T-helper 9 cell (primary cell): ENCODE data around the gene ACAT2.
"Not testable (repeated sequence)": the region's sequence is repeated elsewhere in the genome, so short reads cannot be mapped to it uniquely, and the experiment has no call there.

ENCODE experiments used
- DNase-seq: peaks from one replicate; pipeline ENCODE4 v3.0.0-alpha.2; 2020
- total RNA-seq, 2 donors: gene quantifications; one replicate each; lab custom pipeline; 2026; lab: John Stamatoyannopoulos, UW

The ACAT2 gene
- total RNA-seq, result 32.1 to 62.4 reads per million in 2 donors

DNA sequence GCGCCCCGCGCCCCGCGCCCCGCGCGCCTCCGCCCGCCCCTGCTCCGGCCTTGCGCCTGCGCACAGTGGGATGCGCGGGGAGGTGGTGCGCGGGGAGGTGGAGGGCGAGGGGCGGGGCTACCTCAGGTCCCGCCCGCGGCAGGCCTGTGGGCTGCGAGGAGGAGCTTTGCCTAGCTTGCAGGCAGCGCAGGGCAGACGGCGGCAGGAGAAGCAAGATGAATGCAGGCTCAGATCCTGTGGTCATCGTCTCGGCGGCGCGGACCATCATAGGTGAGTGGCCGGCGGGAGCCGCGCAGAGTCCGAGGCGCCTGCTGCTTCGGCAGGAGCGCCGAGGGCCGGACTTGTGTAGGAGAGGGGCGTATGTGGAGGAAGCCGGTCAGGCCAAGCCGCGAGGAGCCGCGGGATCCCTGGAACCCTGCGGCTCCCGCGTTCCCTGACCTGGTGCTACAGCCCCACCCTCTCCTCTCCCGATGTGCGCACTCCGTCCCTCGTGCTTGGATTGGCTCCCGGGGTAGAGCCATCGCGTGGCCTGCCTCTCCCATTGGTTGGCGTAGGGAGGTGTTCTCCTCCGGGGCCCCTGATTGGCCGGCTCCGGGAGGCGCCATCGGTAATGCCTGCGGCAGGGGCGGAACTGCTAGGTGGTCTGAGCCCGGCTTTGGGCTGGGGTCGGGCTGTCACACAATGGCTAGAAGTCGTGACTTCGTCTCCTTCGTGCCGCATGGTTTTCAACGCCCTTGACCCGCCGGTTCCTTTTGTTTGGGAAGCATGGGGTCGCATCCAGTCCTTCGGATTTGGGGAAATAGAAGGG is at the start of gene ACAT2:
Gene ACAT2, plus strand, starts transcription at position 173 of the 808 bp plus-strand sequence. Its CDS starts 43 bp downstream, at position 216.
- DNase-seq, result peak; percentile 84

DNA sequence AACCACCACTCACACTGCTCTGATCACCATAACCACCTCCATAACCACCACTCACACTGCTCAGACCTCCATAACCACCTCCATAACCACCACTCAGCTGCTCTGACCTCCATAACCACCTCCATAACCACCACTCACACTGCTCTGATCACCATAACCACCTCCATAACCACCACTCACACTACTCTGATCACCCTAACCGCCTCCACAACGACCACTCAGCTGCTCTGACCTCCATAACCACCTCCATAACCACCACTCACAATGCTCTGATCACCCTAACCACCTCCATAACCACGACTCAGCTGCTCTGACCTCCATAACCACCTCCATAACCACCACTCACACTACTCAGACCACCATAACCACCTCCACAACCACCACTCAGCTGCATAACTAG is 49.5 kb upstream of the ACAT2 start:
- DNase-seq, result not testable (repeated sequence)

DNA sequence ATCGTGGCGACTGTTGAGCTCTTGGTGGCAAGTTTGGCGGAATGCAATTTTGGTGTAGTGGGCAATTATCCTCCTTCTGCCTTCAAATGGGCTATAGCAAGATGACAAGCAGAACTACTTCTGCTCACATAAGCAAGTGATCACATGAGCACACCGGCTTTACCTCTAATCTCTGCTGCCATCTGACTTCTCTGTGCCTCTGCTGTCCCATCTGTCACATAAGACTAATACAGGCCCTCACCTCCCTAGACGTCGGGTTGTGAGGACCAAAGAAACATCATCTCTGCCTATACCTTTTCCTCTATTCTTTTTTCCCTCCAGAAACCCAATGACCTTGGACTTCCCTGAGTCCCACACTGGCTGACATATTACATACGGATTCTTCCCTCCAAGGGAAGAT is 47.9 kb upstream of the ACAT2 start:
- DNase-seq, result no peak

DNA sequence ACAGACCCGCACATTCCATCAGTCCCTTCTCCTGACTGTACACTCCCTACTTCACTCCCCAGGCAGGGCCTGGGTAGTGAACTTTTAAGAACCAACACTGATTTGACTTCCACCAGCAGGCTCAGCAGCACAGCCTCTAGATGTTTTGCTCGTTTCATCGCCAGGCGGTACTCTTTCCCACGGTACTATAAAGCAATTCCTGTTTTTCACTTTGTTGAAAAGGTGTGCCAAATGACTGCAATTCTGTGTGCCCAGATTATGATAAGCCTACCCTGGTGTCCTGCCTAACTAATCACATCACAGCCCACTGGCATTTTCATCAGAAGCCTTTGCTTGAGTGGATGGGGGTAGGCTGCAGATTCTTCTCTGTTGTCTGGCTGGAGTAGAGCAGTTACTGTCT is 47.4 kb upstream of the ACAT2 start:
- DNase-seq, result no peak

DNA sequence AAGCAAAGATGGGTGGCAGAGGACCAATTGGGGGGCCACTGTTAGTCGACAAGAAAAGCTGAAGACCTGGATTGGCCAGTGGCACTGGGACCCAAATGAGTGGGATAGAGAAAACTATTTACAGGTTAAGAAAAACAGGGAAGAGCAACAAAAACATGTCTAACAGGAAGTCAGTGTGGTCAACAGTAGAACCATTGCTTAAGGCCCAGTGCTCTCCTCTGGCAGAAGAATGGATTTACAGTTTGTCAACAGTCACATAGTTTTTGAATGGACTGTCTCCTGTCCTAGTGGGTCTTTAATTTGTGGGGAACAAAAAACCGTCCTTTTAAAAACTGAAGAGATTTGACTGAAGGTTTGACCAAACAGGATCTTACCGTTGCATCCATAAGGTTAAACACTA is 46.7 kb upstream of the ACAT2 start:
- no peak for DNase-seq

DNA sequence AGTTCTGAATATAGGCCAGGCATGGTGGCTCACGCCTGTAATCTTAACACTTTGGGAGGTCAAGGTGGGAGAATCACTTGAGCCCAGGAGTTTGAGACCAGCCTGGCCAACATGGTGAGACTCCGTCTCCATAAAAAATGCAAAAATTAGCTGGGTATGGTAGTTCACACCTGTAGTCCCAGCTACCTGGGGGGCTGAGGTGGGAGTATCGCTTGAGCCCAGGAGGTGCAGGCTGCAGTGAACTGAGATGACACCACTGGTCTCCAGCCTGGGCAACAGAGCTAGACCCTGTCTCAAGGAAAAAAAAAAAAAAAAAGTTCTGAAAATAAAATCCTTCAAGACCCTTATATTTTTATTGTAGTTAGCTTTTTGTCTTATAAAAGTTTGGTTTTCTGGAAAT is 46.2 kb upstream of the ACAT2 start:
- DNase-seq, result no peak

DNA sequence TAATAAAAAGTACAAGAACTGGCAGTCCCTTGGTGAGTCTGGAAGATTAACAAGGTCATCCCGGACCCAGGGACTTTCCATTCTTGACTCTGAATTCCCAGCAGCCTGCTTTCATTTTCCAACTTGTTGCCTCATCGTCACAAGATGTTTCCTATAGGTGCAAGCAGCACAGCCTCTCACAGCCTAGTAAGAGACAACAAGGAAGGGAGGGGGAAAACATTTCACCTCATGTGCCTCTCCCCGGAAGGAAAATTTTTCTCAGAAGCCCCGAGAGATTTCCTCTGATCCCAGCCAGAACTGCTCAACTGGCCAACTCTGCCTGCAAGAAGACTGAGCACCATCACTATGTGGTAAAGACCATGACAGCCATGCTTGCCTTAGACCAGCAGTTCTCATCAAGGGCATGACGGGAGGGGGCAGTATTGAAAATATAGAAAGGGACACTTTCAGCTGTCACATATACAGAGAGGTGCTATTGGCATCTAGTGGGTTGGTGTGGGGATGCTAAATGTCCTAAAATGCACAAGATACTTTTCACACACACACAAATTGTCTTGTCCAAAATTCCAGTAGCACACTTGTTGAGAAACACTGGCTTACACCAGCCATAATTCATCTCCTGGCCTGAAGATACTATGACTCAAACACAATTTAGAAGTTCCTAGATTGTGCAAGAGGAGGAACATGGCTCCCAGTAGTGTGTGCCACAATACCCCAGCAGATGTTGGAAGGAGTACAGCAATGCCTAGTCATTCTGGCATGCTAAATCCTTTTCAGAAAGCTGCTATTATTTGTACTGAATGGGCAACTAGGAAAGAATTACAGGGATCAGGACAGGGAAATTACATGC is 45.4 kb upstream of the ACAT2 start:
- DNase-seq, result no peak

DNA sequence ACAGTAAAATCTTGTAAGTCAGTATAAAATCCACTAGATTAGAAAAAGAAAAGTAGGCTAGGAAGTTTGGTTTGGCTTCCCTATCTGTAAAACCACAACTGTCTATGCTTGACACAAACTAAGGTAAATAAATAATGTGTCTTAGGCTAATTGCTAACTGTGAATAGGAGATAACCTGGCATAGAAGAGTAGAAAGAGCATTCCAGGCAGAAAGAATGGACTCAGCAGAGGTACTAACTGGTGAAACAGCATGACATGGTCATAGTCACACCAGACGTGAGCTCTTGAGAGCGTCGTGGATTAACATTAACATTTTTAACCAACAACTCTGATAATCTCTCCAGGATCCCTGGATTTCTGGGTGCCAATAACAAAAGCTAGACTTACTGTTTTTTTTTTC is 43.2 kb upstream of the ACAT2 start:
- no peak for DNase-seq

DNA sequence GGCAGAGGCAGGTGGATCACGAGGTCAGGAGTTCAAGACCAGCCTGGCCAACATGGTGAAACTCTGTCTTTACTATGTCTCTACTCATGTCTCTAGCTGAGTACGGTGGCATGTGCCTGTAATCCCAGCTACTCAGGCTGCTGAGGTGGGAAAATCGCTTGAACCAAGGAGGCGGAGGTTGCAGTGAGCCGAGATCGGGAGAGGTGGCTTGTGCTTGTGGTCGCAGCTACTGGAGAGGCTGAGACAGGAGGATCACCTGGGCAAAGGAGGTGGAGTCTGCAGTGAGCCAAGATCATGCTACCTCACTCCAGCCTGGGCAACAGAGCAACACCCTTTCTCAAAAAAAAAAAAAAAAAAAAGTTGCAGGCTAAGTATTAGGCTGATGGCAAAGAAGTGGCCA is 42.6 kb upstream of the ACAT2 start:
- DNase-seq, result no peak

DNA sequence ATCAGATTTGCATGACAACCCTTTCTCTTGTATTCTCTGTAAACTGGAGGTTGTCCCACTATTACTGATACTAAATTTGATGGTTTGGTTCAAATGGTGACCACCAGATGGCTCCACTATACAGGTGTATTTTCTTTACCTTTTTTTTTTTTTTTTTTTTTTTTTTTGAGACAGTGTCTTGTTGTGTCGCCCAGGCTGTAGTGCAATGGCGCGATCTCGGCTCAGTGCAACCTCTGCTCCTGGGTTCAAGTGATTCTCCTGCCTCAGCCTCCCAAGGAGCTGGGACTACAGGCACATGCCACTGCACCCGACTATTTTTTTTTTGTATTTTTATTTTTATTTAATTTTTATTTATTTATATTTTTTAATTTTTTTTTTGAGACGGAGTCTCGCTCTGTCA is 41.1 kb upstream of the ACAT2 start:
- DNase-seq, result peak; percentile 21

DNA sequence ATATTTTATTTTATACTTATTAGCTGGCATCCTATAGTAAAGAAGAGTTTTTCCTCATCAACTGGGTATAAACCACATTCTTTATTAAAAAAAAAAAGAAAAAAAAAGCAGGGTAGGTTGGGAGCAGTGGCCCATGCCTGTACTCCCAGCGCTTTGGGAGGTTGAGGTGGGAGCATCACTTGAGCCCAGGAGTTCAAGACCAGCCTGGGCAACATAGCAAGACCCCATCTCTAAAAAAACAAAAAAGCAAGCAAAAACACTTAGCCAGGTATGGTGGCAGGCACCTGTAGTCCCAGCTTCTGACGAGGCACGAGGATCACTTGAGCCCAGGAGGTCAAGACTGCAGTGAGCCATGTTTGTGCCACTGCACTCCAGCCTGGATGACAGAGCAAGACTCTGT is 39.9 kb upstream of the ACAT2 start:
- not testable (repeated sequence) for DNase-seq

DNA sequence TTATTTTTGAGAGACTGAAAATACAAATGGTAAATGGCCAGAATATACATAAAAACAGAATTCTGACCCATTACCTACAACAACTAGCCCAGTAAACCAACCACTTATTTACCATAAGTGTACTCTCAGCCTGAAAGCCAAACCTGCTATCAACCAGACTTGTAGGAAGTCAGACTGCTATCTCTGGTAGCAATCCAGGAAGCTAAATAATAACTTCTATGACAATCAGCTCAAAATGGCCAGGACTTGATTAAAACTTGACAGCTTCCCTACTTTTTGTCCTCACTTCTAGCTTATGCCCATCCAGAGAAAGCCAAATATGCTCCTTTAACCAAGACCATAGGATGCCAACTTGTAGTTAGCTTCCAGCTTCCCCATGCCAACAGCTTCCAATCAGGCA is 39.2 kb upstream of the ACAT2 start:
- no peak for DNase-seq

DNA sequence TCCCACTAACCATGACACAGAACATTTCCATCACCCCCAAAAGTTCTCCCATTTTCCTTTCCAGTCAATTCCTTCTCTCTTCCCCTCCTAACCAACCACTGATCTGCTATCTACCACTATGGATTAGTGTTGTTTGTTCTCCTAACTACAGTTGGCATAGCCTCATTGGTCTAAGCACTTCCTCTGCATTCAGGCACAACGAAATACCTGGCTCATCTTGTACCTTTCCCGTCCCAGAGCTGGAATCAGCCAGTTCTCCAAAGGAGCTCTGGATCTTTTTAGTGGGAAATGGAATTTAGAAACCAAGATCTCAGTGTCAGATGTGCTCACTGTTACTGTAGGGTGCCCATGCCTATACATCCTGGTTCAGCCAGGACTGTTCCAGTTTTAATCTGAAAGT is 38.6 kb upstream of the ACAT2 start:
- DNase-seq, result no peak

DNA sequence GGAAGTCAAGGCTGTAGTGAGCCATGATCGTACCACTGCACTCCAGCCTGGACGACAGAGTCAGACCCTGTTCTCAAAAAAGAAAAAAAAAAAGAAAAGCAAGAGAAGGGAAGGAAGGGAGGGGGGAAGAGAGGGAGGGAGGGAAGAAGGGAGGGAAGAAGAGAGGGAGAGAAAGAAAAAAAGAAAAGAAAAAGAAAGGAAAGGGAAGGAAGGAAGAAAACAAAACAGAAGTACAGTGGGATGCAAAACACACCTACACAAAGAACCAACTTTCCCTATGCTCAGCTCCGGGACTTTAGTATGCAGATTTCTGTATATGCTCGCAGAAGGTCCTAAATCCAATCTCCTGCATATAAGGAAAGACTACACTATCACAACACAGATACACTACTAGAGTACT is 37.1 kb upstream of the ACAT2 start:
- DNase-seq, result no peak

DNA sequence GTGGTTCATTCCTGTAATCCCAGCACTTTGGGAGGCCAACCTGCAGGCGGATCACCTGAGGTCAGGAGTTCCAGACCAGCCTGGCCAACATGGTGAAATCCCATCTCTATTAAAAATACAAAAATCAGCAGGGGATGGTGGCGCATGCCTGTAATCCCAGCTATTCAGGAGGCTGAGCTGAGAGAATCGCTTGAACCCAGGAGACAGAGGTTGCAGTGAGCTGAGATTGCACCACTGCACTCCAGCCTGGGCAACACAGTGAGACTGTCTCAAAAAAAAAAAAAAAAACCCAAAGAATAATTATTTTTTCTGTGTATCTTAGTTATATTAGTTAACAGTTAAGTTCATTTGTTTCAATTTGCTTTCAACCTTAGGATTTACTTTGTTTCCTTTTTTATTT is 36.6 kb upstream of the ACAT2 start:
- not testable (repeated sequence) for DNase-seq

DNA sequence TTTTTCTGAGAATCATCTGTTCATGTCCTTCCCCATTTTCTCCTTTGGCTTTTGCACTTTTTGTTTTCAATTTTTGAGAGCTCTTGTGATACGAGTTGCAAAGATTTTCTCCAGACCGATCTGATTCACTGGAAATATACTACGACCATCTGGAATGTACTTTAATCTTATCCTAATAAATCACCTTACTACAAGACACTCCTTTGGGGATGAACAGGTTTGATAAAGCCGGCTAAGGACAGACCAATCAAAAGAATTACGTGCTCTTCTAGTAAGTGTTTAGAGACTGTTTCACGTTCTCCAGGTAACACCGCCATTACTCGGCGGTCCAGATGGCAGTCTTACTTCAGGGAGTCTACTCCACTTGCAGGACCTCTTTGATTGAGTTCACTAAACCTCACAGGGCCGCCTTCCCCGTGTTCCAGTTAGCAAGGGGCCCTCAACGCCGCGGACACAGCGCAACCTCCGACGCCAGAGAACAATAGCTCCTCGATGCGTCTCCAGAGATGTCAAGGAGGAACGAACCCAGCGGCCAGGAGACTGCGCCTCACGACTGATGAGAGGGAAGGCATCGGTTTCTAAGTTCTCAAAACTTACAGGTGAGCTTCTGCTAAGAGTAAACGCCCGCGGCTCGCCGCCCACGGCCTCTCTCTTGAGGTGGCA is 35.5 kb upstream of the ACAT2 start:
- no peak for DNase-seq

DNA sequence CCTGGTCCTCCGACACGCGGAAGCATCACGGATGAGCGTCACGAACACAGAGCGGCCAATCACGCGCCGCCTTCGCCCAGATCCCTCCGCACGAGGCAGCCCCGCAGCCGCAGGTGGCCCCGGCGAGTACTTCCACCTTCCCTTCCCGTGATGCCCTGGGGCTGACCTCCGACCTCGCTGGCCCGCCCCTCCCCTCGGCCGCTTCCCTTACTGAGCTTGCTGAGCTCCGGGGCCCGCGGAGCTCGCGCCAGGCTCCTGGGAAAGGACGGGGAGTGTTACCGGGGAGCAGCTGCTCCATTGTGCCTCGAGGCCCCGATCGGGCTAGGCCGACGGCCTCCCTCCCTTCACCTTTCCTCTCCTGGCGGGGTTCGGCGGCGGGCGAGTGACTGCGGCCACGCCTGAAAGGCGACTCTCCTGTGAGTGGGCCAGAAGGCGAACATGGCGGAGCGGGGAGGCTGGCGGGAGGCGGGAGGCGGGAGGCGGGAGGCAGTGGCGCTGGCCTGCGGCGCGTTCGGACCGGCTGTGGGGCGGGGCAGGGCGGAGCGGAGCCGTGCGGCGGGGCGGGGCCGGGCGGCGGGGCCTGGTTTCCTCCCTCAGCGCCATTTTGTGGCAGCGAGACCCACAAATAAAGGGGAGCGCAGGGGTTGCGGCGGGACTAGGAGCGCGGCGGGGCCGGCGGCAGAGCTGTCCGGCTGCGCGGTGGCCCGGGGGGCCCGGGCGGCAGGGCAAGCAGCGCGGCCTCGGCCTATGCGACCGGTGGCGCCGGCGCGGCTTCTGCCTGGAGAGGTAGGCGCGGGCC is 34.7 kb upstream of the ACAT2 start, which contains the start of gene WTAP:
Gene WTAP, plus strand, starts transcription at position 589 of the 799 bp plus-strand sequence. CDS start 8,760 bp downstream, outside the sequence.
- DNase-seq, result peak; percentile 95

DNA sequence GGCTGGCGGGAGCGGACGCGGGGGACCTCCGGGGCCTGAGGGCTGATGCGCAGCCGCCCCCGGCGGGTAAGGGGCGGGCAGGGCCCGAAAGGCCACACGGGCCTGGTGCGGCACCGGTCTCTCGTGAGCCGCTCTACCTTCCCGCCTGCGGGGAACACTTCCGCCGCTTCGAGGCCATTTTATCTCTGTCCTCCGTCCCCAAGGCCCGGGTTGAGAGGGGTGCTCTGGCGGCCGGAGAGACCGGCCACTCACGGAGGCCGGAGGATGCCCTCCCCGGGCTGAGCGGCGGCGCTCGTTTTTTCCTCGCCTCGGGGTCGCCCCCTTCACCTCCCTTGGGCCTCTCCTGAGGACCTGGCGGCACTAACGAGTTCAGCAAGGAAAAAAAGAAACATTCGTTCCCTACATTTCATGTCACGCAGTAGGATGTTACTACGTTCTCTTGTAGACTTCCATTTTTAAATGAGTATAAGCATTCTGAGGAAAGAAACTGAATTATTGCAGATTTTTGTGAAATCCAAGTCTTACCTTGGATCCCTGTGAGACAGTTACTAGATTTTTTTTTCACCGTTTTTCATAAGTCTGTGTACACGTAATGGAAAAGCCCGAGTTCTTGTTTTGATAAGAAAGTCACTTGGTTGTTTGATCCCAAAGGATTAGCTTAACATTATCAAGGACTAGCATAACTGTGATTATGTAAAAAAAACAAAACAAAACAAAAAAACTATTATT is 34.0 kb upstream of the ACAT2 start:
- no peak for DNase-seq

DNA sequence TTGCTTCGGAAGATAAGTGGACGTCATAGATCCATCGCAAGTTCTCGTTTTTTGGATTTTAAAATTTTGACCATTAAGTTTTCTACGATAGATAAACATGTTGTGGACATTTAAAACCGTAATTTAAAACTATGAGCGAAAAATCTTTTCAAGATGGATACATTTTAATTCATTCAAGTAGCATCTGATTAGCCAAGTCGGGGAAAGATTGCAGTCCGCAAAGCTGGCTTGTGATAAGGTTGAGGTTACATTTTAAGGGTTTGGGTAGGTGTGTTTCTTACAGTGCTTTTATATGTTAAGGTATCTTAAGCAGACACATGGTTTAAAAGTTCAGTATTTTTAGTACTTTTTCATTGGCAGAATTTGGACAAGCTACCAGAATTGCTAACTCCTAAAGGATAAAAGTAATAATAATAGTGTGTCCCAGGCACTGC is 33.3 kb upstream of the ACAT2 start:
- no peak for DNase-seq

DNA sequence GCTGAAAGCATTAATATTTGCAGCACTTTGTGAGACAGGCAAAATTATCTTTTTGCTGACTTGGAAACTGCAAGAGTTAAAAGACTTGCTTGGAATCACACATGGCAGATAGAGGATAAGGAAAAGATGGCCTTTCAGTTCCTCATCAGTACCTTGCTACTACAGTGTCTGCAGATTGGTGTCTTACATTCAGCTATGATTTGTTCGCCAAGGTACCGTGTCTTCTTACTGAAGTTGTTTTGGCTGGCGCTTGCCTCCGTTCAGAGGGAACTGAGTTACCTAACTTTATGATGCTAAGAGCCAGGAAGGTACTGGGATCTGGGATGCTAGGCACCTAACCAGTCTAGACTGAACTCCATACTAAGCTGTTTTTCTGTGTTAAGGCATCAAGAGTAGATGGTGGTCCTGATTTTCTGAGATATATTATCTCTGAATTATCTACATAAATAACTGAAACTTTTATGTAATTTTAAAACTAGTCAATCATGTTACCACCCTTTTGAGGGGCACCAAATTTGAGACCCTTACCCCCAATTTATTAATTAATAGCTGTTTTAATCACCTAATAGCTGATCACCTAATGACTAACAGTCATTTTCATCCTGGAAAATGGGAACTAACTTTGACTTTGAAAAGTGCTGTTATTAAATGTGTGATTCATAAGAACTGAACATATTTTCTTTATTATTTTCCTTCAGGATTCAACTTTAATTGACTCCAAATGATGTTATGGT is 32.1 kb upstream of the ACAT2 start:
- no peak for DNase-seq

DNA sequence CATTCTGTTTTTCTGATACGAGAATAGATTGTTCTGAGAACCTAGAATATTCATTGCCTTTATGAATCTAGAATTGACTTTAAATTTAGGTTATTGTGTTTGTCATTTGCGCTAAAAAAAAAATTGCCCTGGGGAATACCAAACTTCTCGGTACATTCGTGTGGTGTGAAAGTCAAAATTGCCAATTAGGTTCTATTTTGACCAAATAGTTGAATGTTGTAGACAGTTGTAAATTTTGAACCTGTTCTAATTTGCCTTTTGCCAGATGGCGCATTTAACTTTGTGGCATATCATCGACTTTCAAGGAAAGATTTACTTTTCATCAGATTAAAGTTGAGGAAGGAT is 31.5 kb upstream of the ACAT2 start:
- no peak for DNase-seq
